Adrenal gland (tissue), 5 donors: ENCODE measurements around the gene TBCK.

Experiments
- POLR2A ChIP-seq, 2 donors: fragments of 450-650 bp; IDR thresholded peaks; one replicate each; pipeline ENCODE4 v1.6.1; 2017; ENCODE audit warnings: antibody characterized with exemption in 2 of 2, mild to moderate bottlenecking in 2 of 2, moderate library complexity in 1 of 2
- TF ChIP-seq, protein P1 (sequence below), 6 experiments: fragments of 450-650 bp in 4 of 6; fragments of 200-600 bp in 2 of 6; sonication (generic) in 1 of 6; IDR thresholded peaks; 1 replicate in 5 of 6; 2 replicates in 1 of 6; pipeline versions ENCODE4 v1.5.1 to v1.8.0; 2016 to 2021; ENCODE audit warnings: antibody characterized with exemption in 6 of 6, mild to moderate bottlenecking in 2 of 6, moderate library complexity in 1 of 6
- donor health status: DM: no; HTN: no; CAD: no.

DNA sequence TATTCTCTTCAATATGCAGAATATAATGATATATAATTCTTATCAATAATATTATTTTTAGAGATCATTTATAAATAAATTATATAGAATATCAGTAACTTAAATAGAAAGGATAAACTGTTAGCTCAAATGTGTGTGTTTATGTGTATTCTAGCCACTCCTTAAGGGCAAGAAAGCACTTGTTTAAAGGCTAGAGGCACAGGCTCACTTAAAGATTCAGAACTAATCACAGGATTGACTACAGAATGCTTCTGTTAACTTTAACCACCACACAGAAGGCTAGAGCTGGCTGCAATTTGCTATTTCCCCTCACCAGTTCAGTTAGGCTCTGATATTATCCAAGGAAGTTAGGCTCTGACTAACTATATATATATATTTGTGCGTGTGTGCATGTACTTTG lies 69.6 kb downstream of the TBCK start:
- TF ChIP-seq, protein P1, sequence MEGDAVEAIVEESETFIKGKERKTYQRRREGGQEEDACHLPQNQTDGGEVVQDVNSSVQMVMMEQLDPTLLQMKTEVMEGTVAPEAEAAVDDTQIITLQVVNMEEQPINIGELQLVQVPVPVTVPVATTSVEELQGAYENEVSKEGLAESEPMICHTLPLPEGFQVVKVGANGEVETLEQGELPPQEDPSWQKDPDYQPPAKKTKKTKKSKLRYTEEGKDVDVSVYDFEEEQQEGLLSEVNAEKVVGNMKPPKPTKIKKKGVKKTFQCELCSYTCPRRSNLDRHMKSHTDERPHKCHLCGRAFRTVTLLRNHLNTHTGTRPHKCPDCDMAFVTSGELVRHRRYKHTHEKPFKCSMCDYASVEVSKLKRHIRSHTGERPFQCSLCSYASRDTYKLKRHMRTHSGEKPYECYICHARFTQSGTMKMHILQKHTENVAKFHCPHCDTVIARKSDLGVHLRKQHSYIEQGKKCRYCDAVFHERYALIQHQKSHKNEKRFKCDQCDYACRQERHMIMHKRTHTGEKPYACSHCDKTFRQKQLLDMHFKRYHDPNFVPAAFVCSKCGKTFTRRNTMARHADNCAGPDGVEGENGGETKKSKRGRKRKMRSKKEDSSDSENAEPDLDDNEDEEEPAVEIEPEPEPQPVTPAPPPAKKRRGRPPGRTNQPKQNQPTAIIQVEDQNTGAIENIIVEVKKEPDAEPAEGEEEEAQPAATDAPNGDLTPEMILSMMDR (IDR thresholded peaks at IDR 0.05), result no peak
- TF ChIP-seq POLR2A (IDR thresholded peaks at IDR 0.05), result no peak
